GOT3 (cell line): ENCODE measurements around the gene PKD1L1.

Source experiments
- DNase-seq: peaks from one replicate; lab custom pipeline; 2025; ENCODE audit warnings: mixed read lengths; lab: John Stamatoyannopoulos, UW

The PKD1L1 gene

DNA sequence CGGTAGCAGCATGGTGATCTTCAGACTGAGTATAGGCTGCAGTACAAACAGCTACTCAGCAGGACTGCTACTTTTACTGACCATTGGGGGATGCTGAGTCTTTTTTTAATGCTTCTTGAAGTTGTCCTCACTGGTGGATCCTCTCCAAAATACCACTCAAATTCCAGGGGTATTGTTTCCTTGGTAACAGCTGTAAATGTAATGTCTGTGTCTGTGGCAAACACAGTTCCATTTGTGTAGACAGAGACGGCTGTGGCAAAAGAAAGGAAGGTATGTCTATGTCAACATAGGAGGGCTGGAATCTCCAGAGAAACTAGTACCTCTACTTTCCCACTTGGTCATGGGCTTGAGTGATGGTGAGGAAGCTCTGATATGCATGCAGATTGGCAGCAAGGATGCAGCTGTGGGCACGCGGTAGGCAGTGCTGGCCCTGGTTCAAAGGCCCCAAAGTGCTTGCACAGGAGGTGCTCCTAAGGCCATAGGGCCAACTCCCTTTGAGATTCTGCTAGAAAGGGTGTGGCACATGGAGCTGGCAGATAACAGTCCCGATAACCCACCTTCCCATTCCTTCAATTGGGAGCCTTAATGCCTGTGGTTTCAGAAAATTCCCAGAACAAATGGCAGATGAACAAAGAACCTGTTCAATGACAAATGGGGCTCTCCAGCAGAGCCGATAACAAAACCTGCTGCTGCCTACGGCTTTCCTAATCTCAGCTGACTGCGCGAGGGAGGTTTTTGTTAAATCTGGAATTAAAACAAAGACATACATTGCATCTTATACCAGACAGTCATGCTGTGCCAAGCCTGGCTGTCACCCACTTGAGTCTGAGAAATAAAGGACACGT lies 43.0 kb downstream of the PKD1L1 start:
- DNase-seq, result no peak

DNA sequence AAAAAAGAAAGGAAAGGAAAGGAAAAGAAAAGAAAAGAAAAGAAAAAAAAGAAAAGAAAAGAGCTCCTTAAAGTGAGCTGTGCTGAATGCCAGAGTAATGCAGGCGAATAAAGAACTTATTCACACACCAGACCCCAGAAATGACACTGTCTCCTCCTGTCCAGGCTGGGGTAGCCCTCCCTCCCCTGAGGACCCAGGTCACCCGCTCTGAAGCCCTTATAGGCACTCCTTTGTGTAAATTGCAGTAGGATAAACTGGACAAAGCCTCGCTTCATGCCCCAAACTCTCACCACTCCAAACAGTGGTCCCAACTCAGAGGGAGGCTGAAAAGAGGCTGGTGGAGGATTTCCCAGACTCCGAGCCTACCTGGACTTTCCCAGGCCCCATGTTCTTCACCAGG lies 46.3 kb downstream of the PKD1L1 start:
- DNase-seq, result no peak

- no peak for DNase-seq
Measured at GRCh38 chr7:47901542-47901941, 46.7 kb downstream of the PKD1L1 start.

- no peak for DNase-seq
Measured at GRCh38 chr7:47897831-47898230, 50.4 kb downstream of the PKD1L1 start.

DNA sequence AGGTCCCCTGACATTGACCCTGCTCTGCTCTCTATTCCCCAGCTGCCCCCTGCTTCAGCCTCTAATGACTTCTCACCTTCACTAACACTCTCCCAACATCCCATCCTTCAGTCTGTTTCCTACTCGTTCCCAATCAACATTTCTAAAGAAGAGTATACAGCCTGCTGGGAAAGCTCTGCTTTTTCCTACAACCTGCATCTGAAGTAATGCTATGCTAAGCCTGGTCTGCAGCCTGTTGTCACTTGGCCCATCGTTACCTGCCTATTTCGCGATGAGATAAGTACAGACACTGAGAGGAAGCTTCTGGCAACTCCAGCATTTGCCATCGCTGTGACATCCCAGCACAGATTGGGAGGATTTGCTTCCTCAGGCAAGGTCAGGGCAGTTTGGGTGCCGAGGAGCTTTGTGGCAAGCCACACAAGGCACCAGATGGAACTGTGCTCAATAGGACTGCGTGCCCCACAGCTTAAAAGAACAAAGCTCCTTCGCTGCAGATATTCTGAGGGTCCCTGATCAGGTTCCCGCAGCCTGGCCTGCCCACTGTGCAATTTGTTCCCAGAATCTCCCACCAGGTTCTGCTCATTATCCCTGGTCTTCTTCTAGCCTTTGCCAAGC lies 51.4 kb downstream of the PKD1L1 start:
- no peak for DNase-seq

GRCh38 chr7:47895026-47895425 lies 53.2 kb downstream of the PKD1L1 start:
- DNase-seq, result no peak

DNA sequence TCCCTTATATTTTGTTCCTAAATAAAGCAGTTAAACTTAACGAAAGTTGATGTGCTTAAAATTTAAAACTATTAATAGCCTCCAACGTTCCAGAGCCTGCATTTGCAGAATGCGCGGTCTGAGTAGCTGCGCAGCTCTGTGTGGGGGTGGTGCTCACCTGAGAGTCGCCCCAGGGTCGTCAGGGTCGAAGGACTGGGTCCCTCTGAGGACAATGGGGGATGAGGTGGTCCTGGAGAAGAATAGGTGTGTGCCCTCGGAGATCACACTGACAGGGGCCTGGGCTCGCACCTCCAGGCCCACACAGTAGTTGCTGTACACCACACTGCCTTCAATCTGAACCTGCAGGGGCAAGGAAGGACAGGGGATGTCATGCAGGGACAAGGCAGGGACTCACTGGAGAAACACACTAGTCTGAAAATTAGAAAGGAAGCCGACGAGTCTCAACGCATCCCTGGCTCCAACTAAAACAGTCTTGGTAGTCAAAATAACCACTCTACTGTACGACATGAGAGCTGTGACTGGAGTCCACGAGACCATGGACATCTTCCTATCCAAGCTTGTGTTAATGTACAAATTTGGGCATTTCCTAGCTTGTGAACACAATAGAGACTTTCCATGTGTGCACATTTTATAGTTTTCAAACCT lies 54.4 kb downstream of the PKD1L1 start:
- no peak for DNase-seq

DNA sequence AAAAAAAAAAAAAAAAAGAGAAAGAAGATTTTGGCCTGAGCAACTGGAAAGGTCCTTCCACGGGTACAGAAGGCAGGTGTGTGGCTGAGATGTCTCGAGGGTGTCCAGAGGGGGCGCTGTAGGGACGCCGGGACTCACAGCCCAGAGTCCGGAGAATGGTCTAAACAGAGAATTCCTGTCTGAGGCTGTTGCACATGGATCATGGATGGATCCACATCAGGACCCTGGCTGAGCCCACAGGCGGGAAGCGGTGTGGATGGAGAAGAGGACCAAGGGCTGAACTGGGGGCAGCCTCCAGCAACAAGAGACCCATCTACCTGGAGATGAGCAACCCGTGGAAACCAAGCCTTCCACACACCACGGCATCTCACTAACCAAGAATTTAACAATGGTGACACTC lies 55.0 kb downstream of the PKD1L1 start:
- DNase-seq, result no peak

DNA sequence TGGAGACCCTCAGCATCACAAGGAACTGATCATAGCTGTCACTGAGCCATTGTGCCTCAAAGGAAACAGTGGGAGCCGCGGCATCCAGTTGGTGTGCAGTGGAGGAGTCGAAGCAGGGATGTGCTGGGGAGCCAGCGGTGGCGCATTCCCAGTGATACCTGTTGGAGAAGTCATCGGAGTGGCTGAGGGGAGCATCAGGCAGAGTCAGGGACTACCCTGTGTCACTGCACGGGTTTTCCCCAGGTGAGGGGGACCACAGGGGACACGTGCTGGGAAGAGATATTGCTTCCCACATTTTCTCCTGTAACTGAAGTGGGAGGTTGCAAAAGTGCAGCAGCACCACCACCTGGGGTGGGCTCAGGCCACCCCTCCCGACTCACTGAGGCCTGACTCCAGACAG lies 57.7 kb downstream of the PKD1L1 start:
- DNase-seq, result no peak

DNA sequence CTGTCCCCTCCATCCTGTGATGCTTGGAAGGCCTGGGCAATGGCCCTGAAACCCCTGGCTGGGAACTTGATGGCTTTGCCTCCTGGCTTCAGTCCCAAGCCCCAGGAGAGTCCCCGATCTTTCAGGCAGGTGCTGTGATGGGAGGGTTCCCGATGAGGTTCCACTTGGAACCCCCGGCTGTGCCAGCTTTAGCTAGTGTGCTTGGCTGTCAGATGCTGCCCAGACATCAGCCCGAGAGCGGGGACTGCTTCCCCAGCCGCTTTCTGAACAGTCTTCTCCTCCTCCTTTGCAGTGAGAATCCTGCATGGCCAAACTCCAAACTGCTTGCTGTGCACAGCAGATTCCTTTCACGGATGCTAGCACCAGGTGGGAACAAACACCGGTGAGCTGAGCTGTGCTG lies 58.1 kb downstream of the PKD1L1 start:
- DNase-seq, result no peak

GRCh38 chr7:47889723-47890122 lies 58.5 kb downstream of the PKD1L1 start:
- DNase-seq, result no peak

DNA sequence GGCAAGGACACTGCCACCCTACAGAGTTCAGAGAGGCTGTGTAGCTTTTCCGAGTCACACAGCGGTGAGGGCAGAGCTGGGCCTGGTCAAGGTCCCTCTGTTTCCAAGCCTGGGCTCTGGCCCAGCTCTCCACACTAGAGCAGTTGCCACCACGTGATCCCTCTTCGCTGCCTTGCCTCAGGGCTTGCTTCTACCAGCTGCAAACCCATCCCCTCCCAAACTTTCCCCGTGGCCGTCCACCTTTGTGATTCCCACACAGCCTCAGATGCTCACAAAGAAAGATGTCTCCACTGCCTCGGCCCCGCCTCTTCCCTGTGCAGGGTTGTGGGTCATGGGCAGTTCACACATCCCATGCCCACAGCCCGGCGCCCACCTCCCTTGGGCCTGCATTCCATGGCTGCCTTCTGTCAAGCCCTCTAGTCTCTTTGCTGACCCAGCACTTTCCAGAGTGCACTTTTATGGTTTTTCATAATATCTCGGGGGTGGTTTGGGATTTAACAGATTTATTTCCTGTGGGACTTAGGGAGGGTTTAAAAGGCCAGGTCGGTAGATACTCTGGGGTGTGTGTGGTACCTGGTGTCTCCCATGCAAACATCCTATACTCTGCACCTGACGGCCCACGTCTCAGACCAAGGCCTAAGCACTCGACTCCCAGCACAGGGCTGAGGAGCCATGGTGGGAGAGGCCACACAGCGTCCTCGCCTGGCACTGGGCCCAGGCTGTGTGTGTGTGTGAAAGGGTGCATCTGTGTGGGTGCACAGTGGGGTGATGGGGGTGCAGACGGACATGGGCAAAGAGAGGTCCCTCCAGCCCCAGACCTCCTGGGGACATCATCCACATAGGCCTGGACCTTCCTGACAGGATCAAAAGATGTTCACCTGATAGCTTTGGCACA lies 59.6 kb downstream of the PKD1L1 start:
- no peak for DNase-seq

GRCh38 chr7:47887016-47887640 lies 61.1 kb downstream of the PKD1L1 start:
- DNase-seq, result no peak

DNA sequence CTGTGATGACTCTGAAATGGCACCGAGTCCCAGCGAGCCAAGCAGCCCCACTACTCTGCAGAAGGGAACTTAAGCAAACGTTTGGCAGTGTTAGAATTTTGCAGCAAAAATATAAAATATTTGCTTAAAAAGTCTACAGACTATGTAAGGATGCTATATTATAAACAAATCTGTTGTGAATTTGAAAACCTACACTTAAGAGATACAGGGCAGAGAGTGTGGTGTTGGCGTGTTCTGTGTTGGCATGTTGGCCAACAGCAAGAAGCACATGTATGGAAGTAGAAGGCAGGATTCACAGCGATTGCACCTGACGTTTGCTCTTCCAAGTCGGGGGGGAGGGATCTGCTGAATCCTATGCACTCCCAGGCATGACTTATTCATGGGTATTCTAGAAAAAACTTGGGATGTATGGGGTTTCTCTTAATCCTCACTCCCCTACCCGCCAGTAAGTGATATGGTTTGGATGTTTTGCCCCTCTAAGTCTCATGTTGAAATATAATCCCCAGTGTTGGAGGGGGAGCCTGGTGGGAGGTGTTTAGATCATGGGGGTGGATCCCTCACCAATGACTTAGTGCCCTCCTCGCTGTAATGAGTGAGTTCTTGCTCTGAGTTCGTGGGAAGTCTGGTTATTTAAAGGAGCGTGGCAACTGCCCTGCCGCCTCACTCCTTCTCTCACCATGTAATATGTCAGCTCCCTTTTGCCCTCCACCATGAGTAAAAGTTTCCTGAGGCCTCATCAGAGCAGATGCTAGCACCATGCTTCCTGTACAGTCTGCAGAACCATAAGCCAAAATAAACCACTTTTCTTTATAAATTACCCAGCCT lies 62.1 kb downstream of the PKD1L1 start:
- no peak for DNase-seq

GRCh38 chr7:47885309-47885986 lies 62.8 kb downstream of the PKD1L1 start:
- DNase-seq, result no peak

DNA sequence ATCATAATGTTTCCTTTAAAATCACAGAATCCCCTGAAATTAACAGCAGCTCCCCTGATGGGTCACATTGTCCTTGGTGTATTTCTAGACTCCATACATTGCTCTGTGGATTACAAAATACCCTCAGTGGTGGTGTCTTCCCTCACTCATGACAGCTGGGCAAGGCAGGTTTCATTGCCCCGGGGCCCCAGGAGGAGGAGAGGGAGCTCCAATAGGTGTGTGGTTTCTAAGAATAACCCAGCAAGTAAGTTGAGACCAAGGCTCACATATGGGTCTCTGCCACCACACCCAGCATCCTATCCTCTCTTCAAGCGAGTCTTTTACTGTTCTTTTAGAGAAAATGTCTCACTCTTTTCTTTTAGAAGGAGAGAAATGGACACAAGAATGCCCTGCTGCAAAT lies 63.6 kb downstream of the PKD1L1 start:
- DNase-seq, result no peak

- no peak for DNase-seq
Measured at GRCh38 chr7:47882635-47883034, 65.6 kb downstream of the PKD1L1 start.

DNA sequence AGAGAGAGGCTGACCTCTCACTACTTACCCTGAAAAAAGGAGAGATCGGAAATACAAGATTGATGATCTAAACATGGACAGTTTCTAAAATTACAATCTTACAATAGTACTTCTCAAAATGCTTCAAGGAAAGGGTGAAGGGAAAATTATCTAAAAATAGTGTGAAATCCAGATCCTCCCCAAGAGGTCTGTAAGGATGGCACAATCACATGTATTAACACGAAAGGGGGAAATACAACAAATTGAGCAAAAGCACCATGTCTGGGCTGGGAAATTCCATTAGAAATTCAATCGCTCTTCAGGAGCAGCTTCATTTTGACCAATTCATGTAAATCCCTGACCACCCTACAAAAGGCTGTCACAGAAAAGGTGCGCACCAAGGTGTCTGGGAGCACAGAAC lies 67.0 kb downstream of the PKD1L1 start:
- DNase-seq, result no peak

DNA sequence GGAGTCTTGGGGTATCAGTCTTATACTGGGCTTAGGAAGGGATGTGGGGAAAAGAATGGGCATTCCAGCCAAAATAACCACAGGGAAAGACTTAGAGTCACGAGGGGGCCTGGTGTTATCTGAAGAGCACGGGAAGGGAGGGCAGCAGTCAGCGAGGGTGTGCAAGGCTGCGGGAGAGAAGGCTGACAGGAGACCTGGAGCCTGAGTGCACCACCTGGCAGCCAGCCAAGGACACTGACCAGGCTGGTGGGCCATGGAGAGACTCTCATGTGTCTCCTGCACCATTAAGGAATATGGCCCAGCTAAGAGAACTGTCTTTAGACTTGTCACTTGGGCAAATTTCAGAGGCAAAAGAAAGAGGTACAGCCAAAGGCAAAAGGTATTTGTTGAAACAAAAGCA lies 69.6 kb downstream of the PKD1L1 start:
- no peak for DNase-seq

DNA sequence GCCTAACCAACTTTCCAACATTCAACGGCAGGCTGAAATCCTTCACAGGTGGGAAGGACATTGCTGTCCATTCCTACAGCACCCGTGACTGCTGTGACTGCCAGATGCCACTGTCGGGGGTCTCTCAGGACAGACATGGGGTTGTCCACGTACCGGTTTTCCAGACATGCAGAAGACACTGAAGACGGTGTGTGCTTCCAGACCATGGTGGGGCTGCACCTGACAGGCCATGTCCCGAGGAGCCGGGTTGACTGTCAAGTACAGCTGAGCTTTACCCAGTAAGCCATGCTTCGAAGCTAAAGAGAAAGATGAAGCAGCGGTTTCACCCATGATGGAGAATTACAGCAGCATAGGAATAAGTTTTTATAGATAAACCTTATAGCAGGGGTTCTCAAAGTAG lies 70.9 kb downstream of the PKD1L1 start:
- no peak for DNase-seq
